Parathyroid adenoma (tissue), 2 donors: Measurements from ENCODE around the gene PLEKHM3.

Experiments
- H2AFZ ChIP-seq: fragments of 300-600 bp; sonication (generic); one replicate; pipeline ENCODE4 v1.7.0; 2017; ENCODE audit warnings: antibody characterized with exemption, mild to moderate bottlenecking
- H3K27ac ChIP-seq: fragments of 300-600 bp; sonication (generic); one replicate; pipeline ENCODE4 v1.7.0; 2017
- H3K27me3 ChIP-seq: fragments of 300-600 bp; sonication (generic); one replicate; pipeline ENCODE4 v1.7.0; 2017; ENCODE audit warnings: low read length; ENCODE audit not compliant: control insufficient read depth, insufficient read depth
- H3K36me3 ChIP-seq: fragments of 300-600 bp; sonication (generic); one replicate; pipeline ENCODE4 v1.7.0; 2017; ENCODE audit warnings: low read length; ENCODE audit not compliant: control insufficient read depth, insufficient read depth
- H3K4me1 ChIP-seq: fragments of 300-600 bp; sonication (generic); one replicate; pipeline ENCODE4 v1.7.0; 2017; ENCODE audit warnings: control low read depth
- H3K4me2 ChIP-seq: fragments of 300-600 bp; sonication (generic); one replicate; pipeline ENCODE4 v1.7.0; 2017; ENCODE audit warnings: low read length
- H3K4me3 ChIP-seq: fragments of 300-600 bp; sonication (generic); one replicate; pipeline ENCODE4 v1.7.0; 2017; ENCODE audit warnings: low read depth, low read length
- H3K79me2 ChIP-seq: fragments of 300-600 bp; sonication (generic); one replicate; pipeline ENCODE4 v1.7.0; 2017; ENCODE audit warnings: control low read depth
- H3K9ac ChIP-seq: fragments of 300-600 bp; sonication (generic); one replicate; pipeline ENCODE4 v1.7.0; 2017; ENCODE audit warnings: mild to moderate bottlenecking
- H3K9me3 ChIP-seq: fragments of 300-600 bp; sonication (generic); one replicate; pipeline ENCODE4 v1.7.0; 2017; ENCODE audit warnings: low read length; ENCODE audit not compliant: control insufficient read depth
- CTCF ChIP-seq: fragments of 300-600 bp; sonication (generic); IDR thresholded peaks from one replicate; pipeline ENCODE4 v1.7.0; 2017; ENCODE audit warnings: antibody characterized with exemption, mild to moderate bottlenecking
- donor health status: primary hyperparathyroidism.

PLEKHM3 gene

GRCh38 chr2:207953354-207953753 lies 72.0 kb downstream of the PLEKHM3 start:
- H3K79me2 ChIP-seq: peaks cover 5% of the 10 kb centered on the region
- no peaks in the 10 kb centered on the region for H3K9me3 ChIP-seq
- H3K4me3 ChIP-seq: no peak overlapping the region
- H3K36me3 ChIP-seq: no peaks in the 10 kb centered on the region
- no peak overlapping the region for H2AFZ ChIP-seq
- no peaks in the 10 kb centered on the region for H3K27me3 ChIP-seq
- H3K9ac ChIP-seq: no peak overlapping the region
- TF ChIP-seq CTCF: no peak
- no peaks in the 10 kb centered on the region for H3K4me1 ChIP-seq
- no peak overlapping the region for H3K4me2 ChIP-seq
- H3K27ac ChIP-seq: no peak overlapping the region

- Histone ChIP-seq H2AFZ (no peak overlapping the region), H3K4me1 (no peaks in the 10 kb centered on the region), H3K9me3 (no peaks in the 10 kb centered on the region), H3K4me2 (no peak overlapping the region), H3K79me2 (peaks cover 5% of the 10 kb centered on the region), H3K4me3 (no peak overlapping the region), H3K36me3 (no peaks in the 10 kb centered on the region), H3K9ac (no peak overlapping the region), H3K27ac (no peak overlapping the region), H3K27me3 (no peaks in the 10 kb centered on the region)
- TF ChIP-seq CTCF: no peak
These were observed 72.6 kb downstream of the PLEKHM3 start for GRCh38 chr2:207952564-207953345.

- H3K27me3 ChIP-seq: no peaks in the 10 kb centered on the region
- no peak overlapping the region for H3K9ac ChIP-seq
- H2AFZ ChIP-seq: no peak overlapping the region
- no peak overlapping the region for H3K4me3 ChIP-seq
- H3K27ac ChIP-seq: no peak overlapping the region
- no peaks in the 10 kb centered on the region for H3K4me1 ChIP-seq
- no peak overlapping the region for H3K4me2 ChIP-seq
- no peaks in the 10 kb centered on the region for H3K36me3 ChIP-seq
- H3K79me2 ChIP-seq: peaks cover 5% of the 10 kb centered on the region
- TF ChIP-seq CTCF: no peak
- no peaks in the 10 kb centered on the region for H3K9me3 ChIP-seq
These were observed 73.4 kb downstream of the PLEKHM3 start for GRCh38 chr2:207951734-207952470.

- H3K9me3 ChIP-seq: no peaks in the 10 kb centered on the region
- no peaks in the 10 kb centered on the region for H3K36me3 ChIP-seq
- H3K79me2 ChIP-seq: peaks cover 3% of the 10 kb centered on the region
- no peak overlapping the region for H3K27ac ChIP-seq
- TF ChIP-seq CTCF: no peak
- H3K4me1 ChIP-seq: no peaks in the 10 kb centered on the region
- no peak overlapping the region for H3K9ac ChIP-seq
- H3K4me2 ChIP-seq: no peak overlapping the region
- no peak overlapping the region for H3K4me3 ChIP-seq
- no peaks in the 10 kb centered on the region for H3K27me3 ChIP-seq
- H2AFZ ChIP-seq: no peak overlapping the region
These were observed 74.6 kb downstream of the PLEKHM3 start for GRCh38 chr2:207950761-207951114.
